ENCODE results near the gene ITPKB.

DNA sequence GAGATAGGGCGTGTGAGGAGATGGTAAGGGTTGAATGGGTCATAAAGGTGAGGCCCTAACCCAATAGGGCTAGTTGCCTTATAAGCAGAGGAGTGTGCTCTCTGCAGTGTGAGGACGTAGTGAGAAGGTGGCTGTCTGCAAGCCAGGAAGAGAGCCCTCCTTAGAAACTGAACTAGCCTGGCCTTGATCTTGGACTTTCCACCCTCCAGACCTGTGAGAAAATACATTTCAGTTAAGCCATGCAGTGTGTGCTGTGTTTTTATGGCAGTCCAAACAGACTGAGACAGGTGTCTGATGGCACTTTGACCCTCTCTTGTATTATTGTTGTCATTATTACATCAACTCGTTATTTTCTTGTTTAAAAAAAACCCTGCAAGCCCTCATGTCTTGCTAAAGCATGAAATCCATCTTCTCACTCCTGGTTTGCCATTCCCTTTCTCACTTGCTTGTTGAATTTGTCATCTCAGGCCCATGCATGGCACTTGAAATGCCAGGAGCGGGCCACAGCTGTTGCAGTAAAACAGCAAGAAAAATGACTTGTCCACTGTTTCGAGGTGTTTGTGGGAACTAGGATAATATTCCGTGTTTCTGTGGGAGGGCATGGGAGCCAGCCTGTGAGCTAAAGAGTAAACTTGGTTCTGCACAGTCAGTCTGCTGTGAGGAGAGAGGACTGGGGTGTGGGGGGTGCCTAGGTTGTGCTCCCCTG lies 111.9 kb downstream of the ITPKB start:
- TF ChIP-seq CTCF (conservative IDR thresholded peaks at IDR 0.05; ENCODE audit: low read depth, low read length) (no peak), EZH2 (IDR thresholded peaks at IDR 0.05; ENCODE audit: low read length, unreplicated experiment) (no peak), EZH2phosphoT487 (IDR thresholded peaks at IDR 0.05; ENCODE audit: borderline replicate concordance, low read length) (no peak)

All from PC-3 (cell line).